Mammary epithelial cell (primary cell): ENCODE data around the gene ACOD1.

Experiments
- CTCF ChIP-seq, 2 donors: IDR thresholded peaks in 1 of 2; conservative IDR thresholded peaks in 1 of 2; 2 replicates each; pipeline ENCODE4 v1.5.1; 2011 to 2012; ENCODE audit warnings: inconsistent platforms in 2 of 2, low read length in 2 of 2, mild to moderate bottlenecking in 2 of 2, control low read depth in 1 of 2, low read depth in 1 of 2; ENCODE audit not compliant: insufficient read depth in 1 of 2; ENCODE audit errors: extremely low read depth in 1 of 2
- EZH2 ChIP-seq: IDR thresholded peaks from 2 replicates; pipeline ENCODE4 v1.6.1; 2012; ENCODE audit warnings: low read length, inconsistent platforms, borderline replicate concordance

DNA sequence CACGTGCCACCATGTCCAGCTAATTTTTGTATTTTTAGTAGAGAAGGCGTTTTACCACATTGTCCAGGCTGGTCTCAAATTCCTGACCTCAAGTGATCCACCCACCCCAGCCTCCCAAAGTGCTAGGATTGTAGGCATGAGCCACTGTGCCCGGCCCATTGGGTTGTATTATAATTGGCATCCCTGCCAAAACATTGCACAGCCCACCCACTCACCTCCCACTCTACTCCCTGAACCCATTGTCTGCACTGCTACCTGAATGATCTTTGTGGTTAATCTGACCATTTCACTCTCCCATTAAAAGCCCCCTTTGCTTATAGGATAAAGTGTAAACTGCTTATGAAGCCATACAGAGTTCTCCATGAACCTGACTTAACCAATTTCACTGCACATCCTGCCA is 35.8 kb upstream of the ACOD1 start:
- TF ChIP-seq CTCF (conservative IDR thresholded peaks at IDR 0.05 in 1 of 2, IDR thresholded peaks at IDR 0.05 in 1 of 2; ENCODE audit: extremely low read depth in 1 of 2, insufficient read depth in 1 of 2, low read depth in 1 of 2, low read length in 2 of 2) (no peak), EZH2 (no peak)
